K562 (cell line): ENCODE results near the gene MDC1. TPM values are rescaled to one million over a fixed set of nuclear protein-coding genes. Genes with fewer than 3 reads are reported as not detected.

Experiments used
- BCL6 ChIP-seq: fragments of 250-450 bp; sonication (Bioruptor Pico); IDR thresholded peaks from 2 replicates; pipeline ENCODE4 v1.4.0; 2020
- BHLHE40 ChIP-seq: IDR thresholded peaks from 2 replicates; pipeline ENCODE4 v1.6.1; 2011; ENCODE audit warnings: low read length, improper control_type of control experiment
- CLOCK ChIP-seq: fragments of 250-450 bp; sonication (Bioruptor Pico); IDR thresholded peaks from 2 replicates; pipeline ENCODE4 v1.4.0; 2020; ENCODE audit warnings: mild to moderate bottlenecking, moderate library complexity, borderline replicate concordance
- CXXC5 ChIP-seq: fragments of 250-450 bp; sonication (Bioruptor Pico); IDR thresholded peaks from 2 replicates; pipeline ENCODE4 v1.8.0; 2022; ENCODE audit warnings: inconsistent platforms, mild to moderate bottlenecking, moderate library complexity
- FOXP4 ChIP-seq: sonication (generic); formaldehyde crosslinking; IDR thresholded peaks from 2 replicates; pipeline ENCODE4 v1.8.0; 2022; ENCODE audit warnings: mild to moderate bottlenecking, missing genetic modification reagents, borderline replicate concordance
- MCM2 ChIP-seq: fragments of 450-650 bp; IDR thresholded peaks from 2 replicates; pipeline ENCODE4 v1.6.1; 2017; ENCODE audit warnings: low read depth, mild to moderate bottlenecking
- MCM3 ChIP-seq: fragments of 450-650 bp; IDR thresholded peaks from 2 replicates; pipeline ENCODE4 v1.6.1; 2016
- NR2C1 ChIP-seq, 2 experiments: fragments of 450-650 bp; IDR thresholded peaks; 2 replicates each; pipeline ENCODE4 v1.6.1; 2017; ENCODE audit warnings: mild to moderate bottlenecking in 2 of 2, antibody characterized with exemption in 1 of 2, inconsistent platforms in 1 of 2, missing compliant biosample characterization in 1 of 2, missing genetic modification characterization in 1 of 2
- NR2C2 ChIP-seq, 2 experiments: fragments of 200-800 bp in 1 of 2; sonication (Bioruptor generic) in 1 of 2; sonication (generic) in 1 of 2; formaldehyde crosslinking in 1 of 2; IDR thresholded peaks; 2 replicates each; pipeline versions ENCODE4 v1.6.1 to v1.8.0; 2016 to 2022; ENCODE audit warnings: mild to moderate bottlenecking in 1 of 2, missing compliant biosample characterization in 1 of 2, missing genetic modification characterization in 1 of 2, missing genetic modification reagents in 1 of 2
- PHF20 ChIP-seq: fragments of 450-650 bp; IDR thresholded peaks from 2 replicates; pipeline ENCODE4 v1.6.1; 2018; ENCODE audit not compliant: partially characterized antibody
- PRDM10 ChIP-seq: fragments of 450-650 bp; IDR thresholded peaks from 2 replicates; pipeline ENCODE4 v1.6.1; 2018; ENCODE audit not compliant: partially characterized antibody
- PURB ChIP-seq: sonication (generic); formaldehyde crosslinking; IDR thresholded peaks from 2 replicates; pipeline ENCODE4 v1.9.0; 2021; ENCODE audit warnings: low read depth, mild to moderate bottlenecking, missing genetic modification reagents
- SIN3A ChIP-seq, 2 experiments: fragments of 150-350 bp in 1 of 2; IDR thresholded peaks; 2 replicates each; pipeline ENCODE4 v1.6.1; 2011 to 2016; ENCODE audit warnings: borderline replicate concordance in 2 of 2, low read depth in 2 of 2, low read length in 2 of 2, mild to moderate bottlenecking in 2 of 2, moderate library complexity in 2 of 2; ENCODE audit not compliant: control insufficient read depth in 1 of 2
- SP1 ChIP-seq: sonication (generic); formaldehyde crosslinking; IDR thresholded peaks from 2 replicates; pipeline ENCODE4 v1.8.1; 2022; ENCODE audit warnings: mild to moderate bottlenecking, missing genetic modification reagents
- WHSC1 ChIP-seq: IDR thresholded peaks from one replicate; pipeline ENCODE4 v1.6.1; 2012; ENCODE audit warnings: low read length, control low read depth, inconsistent platforms
- ZEB2 ChIP-seq: fragments of 450-650 bp; IDR thresholded peaks from 2 replicates; pipeline ENCODE4 v1.6.1; 2016
- ZNF232 ChIP-seq: sonication (generic); formaldehyde crosslinking; IDR thresholded peaks from 2 replicates; pipeline ENCODE4 v1.8.0; 2022; ENCODE audit warnings: mild to moderate bottlenecking, missing genetic modification reagents
- polyA plus RNA-seq, 8 experiments: library from polyadenylated mRNA; depleted of rRNA in 4 of 8; stranded (reverse) in 5 of 8; unstranded in 3 of 8; fragments of >200 nt; fragmentation: Nextera tagmentation in 2 of 8; fragmentation: Illumina TruSeq in 1 of 8; extraction: Ambion mirVana in 2 of 8; extraction: Trizol in 1 of 8; gene quantifications; 2 replicates each; pipeline versions ENCODE4 v1.2.1 to v1.2.3, GENCODE V29; 2011 to 2014; ENCODE audit warnings: inconsistent platforms in 1 of 8, missing spikeins in 1 of 8
- total RNA-seq, 7 experiments: library from RNA; depleted of rRNA in 6 of 7; stranded (reverse); fragments of >200 nt in 6 of 7; fragmentation: Illumina TruSeq in 2 of 7; extraction: Trizol in 2 of 7; gene quantifications; 2 replicates each; pipeline versions ENCODE4 v1.2.1 to v1.2.3, GENCODE V29; 2011 to 2021; ENCODE audit warnings: low replicate concordance in 1 of 7

Gene MDC1
- total and polyA plus RNA-seq, 9 of the 15 experiments (the other 6 are each of a cell fraction or from before 2014, with no cell fraction given) = 8.2 to 114 (median 20.0) TPM

GRCh38 chr6:30686908-30687658 lies 30.0 kb downstream of the MDC1 start (continued):
- TF ChIP-seq CLOCK (CRISPR knock-in tag) (0 out of 2 replicates have a peak, but pooled peaks have one; percentile 3), NR2C2 (CRISPR knock-in tag; IDR thresholded peaks at IDR 0.05) (peak; percentile 57; the same call in 1 of the 2 replicates), NR2C2 (tag; IDR thresholded peaks at IDR 0.05) (peak; percentile 45; the same call in 1 of the 2 replicates), ZNF232 (CRISPR knock-in tag) (0 out of 2 replicates have a peak, but pooled peaks have one; percentile 39), WHSC1 (no peak), FOXP4 (CRISPR knock-in tag) (peak; percentile 66; the same call in 1 of the 2 replicates), MCM3 (no peak), PRDM10 (peak; percentile 83), CXXC5 (CRISPR knock-in tag) (peak; percentile 82), BCL6 (CRISPR knock-in tag) (no peak), PURB (CRISPR knock-in tag) (no peak), MCM2 (peak; percentile 99), PHF20 (peak; percentile 61), NR2C1 (IDR thresholded peaks at IDR 0.05) (no peak), NR2C1 (tag; IDR thresholded peaks at IDR 0.05) (peak; percentile 38; the same call in 1 of the 2 replicates), SIN3A (IDR thresholded peaks at IDR 0.05; ENCODE audit: borderline replicate concordance in 2 of 2, control insufficient read depth in 1 of 2, low read depth in 2 of 2, low read length in 2 of 2) (peak in 1 of 2 experiments; percentile 95; a peak in 3 of 4 replicates), BHLHE40 (peak; percentile 89), SP1 (CRISPR knock-in tag) (peak; percentile 80), ZEB2 (peak; percentile 88)
